H1 (cell line): ENCODE results near the gene TFR2. TPM values are rescaled to one million over a fixed set of nuclear protein-coding genes. Genes with fewer than 3 reads are reported as not detected.

ENCODE experiments used
- BACH1 ChIP-seq: IDR thresholded peaks from 2 replicates; pipeline ENCODE4 v1.6.1; 2012; ENCODE audit warnings: low read length, improper control_type of control experiment
- BRCA1 ChIP-seq: IDR thresholded peaks from 2 replicates; pipeline ENCODE4 v1.6.1; 2012; ENCODE audit warnings: low read depth, low read length, improper control_type of control experiment
- CBX5 ChIP-seq: fragments of 300-800, 300-1000 bp; sonication (generic); IDR thresholded peaks from 2 replicates; pipeline ENCODE4 v1.7.1; 2016; ENCODE audit warnings: antibody characterized with exemption, low read length, low read depth
- CBX8 ChIP-seq: fragments of 300-800, 300-1000 bp; sonication (generic); IDR thresholded peaks from 2 replicates; pipeline ENCODE4 v1.7.1; 2016; ENCODE audit warnings: low read depth, low read length, borderline replicate concordance
- E2F6 ChIP-seq: IDR thresholded peaks from 2 replicates; pipeline ENCODE4 v1.6.1; 2012; ENCODE audit warnings: inconsistent platforms
- EGR1 ChIP-seq: IDR thresholded peaks from 2 replicates; pipeline ENCODE4 v1.6.1; 2011; ENCODE audit warnings: low read depth, low read length, borderline replicate concordance
- FOSL1 ChIP-seq: IDR thresholded peaks from 2 replicates; pipeline ENCODE4 v1.6.1; 2011; ENCODE audit warnings: mild to moderate bottlenecking, low read depth, low read length, moderate library complexity; ENCODE audit not compliant: insufficient read depth
- GTF2F1 ChIP-seq: IDR thresholded peaks from 2 replicates; pipeline ENCODE4 v1.6.1; 2012; ENCODE audit warnings: low read depth, low read length, improper control_type of control experiment, borderline replicate concordance
- HDAC2 ChIP-seq, 2 experiments: fragments of 300-600 bp in 1 of 2; sonication (generic) in 1 of 2; IDR thresholded peaks; 2 replicates each; pipeline ENCODE4 v1.6.1; 2011 to 2012; ENCODE audit warnings: low read depth in 2 of 2, low read length in 2 of 2, mild to moderate bottlenecking in 2 of 2, moderate library complexity in 2 of 2, borderline replicate concordance in 1 of 2, inconsistent platforms in 1 of 2
- KDM4A ChIP-seq: IDR thresholded peaks from one replicate; pipeline ENCODE4 v1.7.1; 2012; ENCODE audit warnings: low read depth, mild to moderate bottlenecking, moderate library complexity, low read length, inconsistent platforms; ENCODE audit not compliant: severe bottlenecking
- KDM5A ChIP-seq: fragments of 200-600 bp; IDR thresholded peaks from 2 replicates; pipeline ENCODE4 v1.7.1; 2012; ENCODE audit warnings: mild to moderate bottlenecking, low read length, inconsistent platforms, mixed read lengths
- MAFK ChIP-seq: IDR thresholded peaks from 2 replicates; pipeline ENCODE4 v1.6.1; 2012; ENCODE audit warnings: low read depth, mild to moderate bottlenecking, improper control_type of control experiment, low read length
- MAX ChIP-seq: IDR thresholded peaks from 2 replicates; pipeline ENCODE4 v1.6.1; 2012; ENCODE audit warnings: inconsistent platforms
- NANOG ChIP-seq: IDR thresholded peaks from 2 replicates; pipeline ENCODE4 v1.6.1; 2011; ENCODE audit warnings: low read length, low read depth, mild to moderate bottlenecking, inconsistent platforms; ENCODE audit not compliant: insufficient read depth, poor library complexity, severe bottlenecking
- PHF8 ChIP-seq: fragments of 200-600 bp; sonication (generic); conservative IDR thresholded peaks from 2 replicates; pipeline ENCODE4 v1.7.1; 2012; ENCODE audit warnings: low read depth, mild to moderate bottlenecking, inconsistent platforms, low read length, moderate library complexity
- POLR2A ChIP-seq, 2 experiments: IDR thresholded peaks; 1 replicate in 1 of 2; 2 replicates in 1 of 2; pipeline ENCODE4 v1.6.1; 2011; ENCODE audit warnings: low read depth in 2 of 2, low read length in 2 of 2, mild to moderate bottlenecking in 2 of 2; ENCODE audit errors: control extremely low read depth in 1 of 2
- POLR2AphosphoS5 ChIP-seq: IDR thresholded peaks from 2 replicates; pipeline ENCODE4 v1.6.1; 2011; ENCODE audit warnings: low read depth, low read length
- POU5F1 ChIP-seq: IDR thresholded peaks from 2 replicates; pipeline ENCODE4 v1.6.1; 2011; ENCODE audit warnings: low read depth, mild to moderate bottlenecking, low read length, moderate library complexity
- RFX5 ChIP-seq: IDR thresholded peaks from 2 replicates; pipeline ENCODE4 v1.6.1; 2011; ENCODE audit warnings: low read depth, low read length, improper control_type of control experiment, borderline replicate concordance
- RXRA ChIP-seq: IDR thresholded peaks from 2 replicates; pipeline ENCODE4 v1.6.1; 2011; ENCODE audit warnings: low read depth, mild to moderate bottlenecking, low read length, moderate library complexity; ENCODE audit not compliant: insufficient read depth
- SP1 ChIP-seq: IDR thresholded peaks from 2 replicates; pipeline ENCODE4 v1.6.1; 2011; ENCODE audit warnings: low read depth, low read length
- TAF1 ChIP-seq: IDR thresholded peaks from 2 replicates; pipeline ENCODE4 v1.6.1; 2011; ENCODE audit warnings: mild to moderate bottlenecking, low read depth, low read length
- TEAD4 ChIP-seq: IDR thresholded peaks from 2 replicates; pipeline ENCODE4 v1.6.1; 2012; ENCODE audit warnings: low read depth, low read length, inconsistent platforms, mixed read lengths
- YY1 ChIP-seq: IDR thresholded peaks from 2 replicates; pipeline ENCODE4 v1.6.1; 2011; ENCODE audit warnings: low read depth, mild to moderate bottlenecking, low read length
- polyA plus RNA-seq, 7 experiments: library from polyadenylated mRNA; depleted of rRNA in 3 of 7; stranded (reverse) in 5 of 7; unstranded in 2 of 7; fragments of >200 nt in 5 of 7; fragments of 200-250 nt in 2 of 7; gene quantifications; 1 replicate in 5 of 7; 2 replicates in 1 of 7; 4 replicates in 1 of 7; pipeline versions ENCODE4 v1.2.1 to v1.2.3, GENCODE V29; 2011 to 2013; ENCODE audit warnings: missing spikeins in 2 of 7, mixed read lengths in 2 of 7
- total RNA-seq: library from RNA; stranded (reverse); fragmentation: NEBNext Ultra II Directional; extraction: Animal tissue kit (Norgen Biotek cat#: 25700); gene quantifications from 2 replicates; pipeline ENCODE4 v1.2.1, GENCODE V29; 2021

Gene TFR2
- total and polyA plus RNA-seq, 2 of the 8 experiments (the other 6 are each of a cell fraction or from before 2014, with no cell fraction given) = 4.6 to 5.7 TPM

GRCh38 chr7:100604028-100604975 is 37.0 kb downstream of the TFR2 start (continued):
- no peak for TF ChIP-seq TEAD4
- peak; percentile 52 for TF ChIP-seq MAX
- TF ChIP-seq HDAC2 (IDR thresholded peaks at IDR 0.05; ENCODE audit: borderline replicate concordance in 1 of 2, low read depth in 2 of 2, low read length in 2 of 2) = no peak
- no peak for TF ChIP-seq MAFK
- peak; percentile 34; the same call in 1 of the 2 replicates for TF ChIP-seq PHF8
- TF ChIP-seq KDM4A = peak; percentile 78
- TF ChIP-seq FOSL1 = no peak
- TF ChIP-seq POU5F1 = no peak
- TF ChIP-seq BRCA1 = no peak
- peak; percentile 81 for TF ChIP-seq POLR2AphosphoS5
- TF ChIP-seq CBX5 = no peak
- TF ChIP-seq TAF1 = peak; percentile 70
- no peak for TF ChIP-seq GTF2F1
- no peak for TF ChIP-seq KDM5A
- TF ChIP-seq BACH1 = no peak
- TF ChIP-seq SP1 = no peak
- TF ChIP-seq RXRA = no peak
- no peak for TF ChIP-seq EGR1
- TF ChIP-seq NANOG = no peak
- peak in 1 of 2 experiments; percentile 88; a peak in 2 of 3 replicates for TF ChIP-seq POLR2A (IDR thresholded peaks at IDR 0.05; ENCODE audit: control extremely low read depth in 1 of 2, low read depth in 2 of 2, low read length in 2 of 2)
- TF ChIP-seq YY1 = no peak
- TF ChIP-seq CBX8 = no peak
- TF ChIP-seq RFX5 = no peak
- no peak for TF ChIP-seq E2F6
